ENCODE results near the gene PTPRT.

DNA sequence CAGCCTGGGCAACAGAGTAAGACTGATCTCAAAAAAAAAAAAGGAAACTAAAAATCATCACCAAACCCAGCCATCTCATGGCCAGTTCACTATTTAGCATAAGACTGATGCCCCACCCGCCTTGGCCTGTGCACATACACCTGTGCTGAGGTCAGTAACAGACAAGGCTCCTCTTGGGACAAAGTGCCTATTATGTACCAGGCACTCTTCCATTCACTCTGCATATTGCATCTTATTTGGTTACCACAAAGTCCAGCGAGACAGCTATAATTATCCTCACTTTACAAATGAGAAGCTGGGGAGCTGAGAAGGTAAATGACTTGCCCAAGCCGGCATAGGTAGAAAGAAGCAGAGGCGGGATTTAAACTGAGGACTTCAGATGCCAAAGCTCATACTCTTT, 3.8 kb downstream of the PTPRT start:
- TF ChIP-seq, protein P1, sequence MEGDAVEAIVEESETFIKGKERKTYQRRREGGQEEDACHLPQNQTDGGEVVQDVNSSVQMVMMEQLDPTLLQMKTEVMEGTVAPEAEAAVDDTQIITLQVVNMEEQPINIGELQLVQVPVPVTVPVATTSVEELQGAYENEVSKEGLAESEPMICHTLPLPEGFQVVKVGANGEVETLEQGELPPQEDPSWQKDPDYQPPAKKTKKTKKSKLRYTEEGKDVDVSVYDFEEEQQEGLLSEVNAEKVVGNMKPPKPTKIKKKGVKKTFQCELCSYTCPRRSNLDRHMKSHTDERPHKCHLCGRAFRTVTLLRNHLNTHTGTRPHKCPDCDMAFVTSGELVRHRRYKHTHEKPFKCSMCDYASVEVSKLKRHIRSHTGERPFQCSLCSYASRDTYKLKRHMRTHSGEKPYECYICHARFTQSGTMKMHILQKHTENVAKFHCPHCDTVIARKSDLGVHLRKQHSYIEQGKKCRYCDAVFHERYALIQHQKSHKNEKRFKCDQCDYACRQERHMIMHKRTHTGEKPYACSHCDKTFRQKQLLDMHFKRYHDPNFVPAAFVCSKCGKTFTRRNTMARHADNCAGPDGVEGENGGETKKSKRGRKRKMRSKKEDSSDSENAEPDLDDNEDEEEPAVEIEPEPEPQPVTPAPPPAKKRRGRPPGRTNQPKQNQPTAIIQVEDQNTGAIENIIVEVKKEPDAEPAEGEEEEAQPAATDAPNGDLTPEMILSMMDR (IDR thresholded peaks at IDR 0.05; ENCODE audit: low read depth, low read length): no peak
- TF ChIP-seq POLR2A (IDR thresholded peaks at IDR 0.05; ENCODE audit: extremely low read depth, insufficient read length): no peak
- no peak for TF ChIP-seq MYC (IDR thresholded peaks at IDR 0.05; ENCODE audit: low read depth, low read length)

Measured in NB4 (cell line).